Kidney (tissue), 14 donors: Measurements from ENCODE around the gene PRAMEF20. TPM values are rescaled to one million over a fixed set of nuclear protein-coding genes. Genes with fewer than 3 reads are reported as not detected.
"Not testable (repeated sequence)": the region's sequence is repeated elsewhere in the genome, so short reads cannot be mapped to it uniquely, and the experiment has no call there.

ENCODE experiments used
- DNase-seq, 5 donors: peaks; one replicate each; pipeline ENCODE4 v3.0.0-alpha.2; 2013 to 2020
- FAIRE-seq: peaks from 2 replicates; lab custom pipeline; 2012; peaks lifted over from hg19 to GRCh38; lab: Jason Lieb, UNC
- H3K27ac ChIP-seq, 2 donors: one replicate each; pipeline ENCODE4 v1.7.0; 2013; ENCODE audit warnings: low read depth in 2 of 2, low read length in 2 of 2, inconsistent platforms in 1 of 2
- H3K27me3 ChIP-seq: one replicate; pipeline ENCODE4 v1.7.1; 2013; ENCODE audit warnings: low read length, inconsistent platforms; ENCODE audit not compliant: control insufficient read depth, insufficient read depth
- H3K36me3 ChIP-seq, 3 donors: one replicate each; pipeline versions ENCODE4 v1.7.0 to v1.7.1; 2013; ENCODE audit warnings: low read length in 3 of 3, control low read depth in 1 of 3, inconsistent platforms in 1 of 3; ENCODE audit not compliant: insufficient read depth in 3 of 3, control insufficient read depth in 2 of 3
- H3K4me1 ChIP-seq, 3 donors: one replicate each; pipeline versions ENCODE4 v1.7.0 to v1.7.1; 2013; ENCODE audit warnings: low read length in 3 of 3, inconsistent platforms in 1 of 3, low read depth in 1 of 3; ENCODE audit not compliant: control insufficient read depth in 2 of 3, insufficient read depth in 2 of 3
- H3K4me3 ChIP-seq, 3 donors: one replicate each; pipeline versions ENCODE4 v1.7.0 to v1.8.1; 2013; ENCODE audit warnings: low read length in 3 of 3, control low read depth in 1 of 3, inconsistent platforms in 1 of 3
- H3K9ac ChIP-seq, 3 donors: one replicate each; pipeline versions ENCODE4 v1.7.0 to v1.7.1; 2013; ENCODE audit warnings: low read length in 3 of 3, control low read depth in 1 of 3, inconsistent platforms in 1 of 3
- H3K9me3 ChIP-seq, 3 donors: one replicate each; pipeline versions ENCODE4 v1.7.0 to v1.7.1; 2013; ENCODE audit warnings: low read length in 3 of 3, control low read depth in 1 of 3, inconsistent platforms in 1 of 3; ENCODE audit not compliant: control insufficient read depth in 2 of 3, insufficient read depth in 1 of 3
- intact Hi-C: fragments of 100-400 bp; cut with DNase I; formaldehyde crosslinking; loops from one replicate; pipeline ENCODE4 v1.11.1; 2022
- polyA plus RNA-seq: library from polyadenylated mRNA; stranded (reverse); fragments of 350-450 nt; fragmentation: Illumina TruSeq; extraction: RNeasy Lipid Tissue Mini Kit (QIAGEN cat#74804); gene quantifications from one replicate; pipeline ENCODE4 v1.2.3, GENCODE V29; 2014; ENCODE audit warnings: low read depth, low replicate concordance; ENCODE audit not compliant: insufficient read depth
- total RNA-seq: library from RNA; stranded (reverse); fragmentation: NEBNext Ultra II Directional; extraction: Animal tissue kit (Norgen Biotek cat#: 25700); gene quantifications from one replicate; pipeline ENCODE4 v1.2.1, GENCODE V29; 2021
- TF ChIP-seq, protein P1 (sequence below): IDR thresholded peaks from 3 replicates; pipeline ENCODE4 v1.5.1; 2012; ENCODE audit warnings: mild to moderate bottlenecking, moderate library complexity, borderline replicate concordance; ENCODE audit not compliant: insufficient read depth; ENCODE audit errors: extremely low read depth
- donor health status: control.
- donor health status: control.
- donor health status: control.
- donor health status: control.
- donor health status: control.
- donor health status: DM: yes; HTN: yes; CAD: no.
- donor health status: Normal renal cell carcinoma (clear cell type).

Gene PRAMEF20
- total and polyA plus RNA-seq, 2 donors from 2014 or later = not detected

DNA sequence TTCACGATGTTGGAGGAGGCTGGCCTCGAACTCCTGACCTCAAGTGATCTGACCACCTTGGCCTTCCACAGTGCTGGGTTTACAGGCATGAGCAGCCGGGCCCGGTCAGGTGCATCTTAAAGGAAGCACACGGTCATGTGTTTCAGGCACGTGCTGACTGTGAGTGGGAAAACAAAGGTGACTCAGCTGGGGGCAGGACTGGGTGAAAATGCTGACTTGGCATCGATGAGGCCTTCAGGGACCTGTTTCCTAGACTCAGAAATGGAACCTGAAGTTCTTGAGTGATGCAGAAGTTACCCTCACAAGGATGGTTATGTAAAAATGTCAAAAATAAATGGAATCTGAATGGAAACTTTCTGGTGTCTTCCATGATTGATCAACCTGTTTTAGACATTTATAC, 17.2 kb upstream of the PRAMEF20 start:
- H3K27ac ChIP-seq, FAIRE-seq, H3K27me3 ChIP-seq, H3K9ac ChIP-seq, DNase-seq, H3K4me3 ChIP-seq, H3K9me3 ChIP-seq, H3K36me3 ChIP-seq, intact Hi-C loops, H3K4me1 ChIP-seq: not testable (repeated sequence)

DNA sequence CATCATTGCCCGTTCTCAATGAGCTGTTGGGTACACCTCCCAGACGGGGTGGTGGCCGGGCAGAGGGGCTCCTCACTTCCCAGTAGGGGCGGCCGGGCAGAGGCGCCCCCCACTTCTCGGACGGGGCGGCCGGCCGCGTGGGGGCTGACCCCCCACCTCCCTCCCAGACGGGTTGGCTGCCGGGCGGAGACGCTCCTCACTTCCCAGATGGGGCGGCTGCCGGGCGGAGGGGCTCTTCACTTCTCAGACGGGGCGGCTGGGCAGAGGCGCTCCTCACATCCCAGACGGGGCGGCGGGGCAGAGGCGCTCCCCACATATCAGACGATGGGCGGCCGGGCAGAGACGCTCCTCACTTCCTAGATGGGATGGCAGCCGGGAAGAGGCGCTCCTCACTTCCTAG, 15.5 kb upstream of the PRAMEF20 start:
- H3K27me3 ChIP-seq, FAIRE-seq, H3K4me3 ChIP-seq, H3K9ac ChIP-seq, intact Hi-C loops, H3K27ac ChIP-seq, H3K4me1 ChIP-seq, DNase-seq, H3K9me3 ChIP-seq, H3K36me3 ChIP-seq: not testable (repeated sequence)

DNA sequence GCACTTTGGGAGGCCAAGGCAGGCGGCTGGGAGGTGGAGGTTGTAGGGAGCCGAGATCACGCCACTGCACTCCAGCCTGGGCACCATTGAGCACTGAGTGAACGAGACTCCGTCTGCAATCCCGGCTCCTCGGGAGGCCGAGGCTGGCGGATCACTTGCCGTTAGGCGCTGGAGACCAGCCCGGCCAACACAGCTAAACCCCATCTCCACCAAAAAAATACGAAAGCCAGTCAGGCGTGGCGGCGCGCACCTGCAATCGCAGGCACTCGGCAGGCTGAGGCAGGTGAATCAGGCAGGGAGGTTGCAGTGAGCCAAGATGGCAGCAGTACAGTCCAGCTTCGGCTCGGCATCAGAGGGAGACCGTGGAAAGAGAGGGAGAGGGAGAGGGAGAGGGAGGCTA, 14.9 kb upstream of the PRAMEF20 start:
- H3K9ac ChIP-seq, H3K4me3 ChIP-seq, FAIRE-seq, H3K36me3 ChIP-seq, DNase-seq, H3K4me1 ChIP-seq, H3K27ac ChIP-seq, intact Hi-C loops, H3K27me3 ChIP-seq, H3K9me3 ChIP-seq: not testable (repeated sequence)

DNA sequence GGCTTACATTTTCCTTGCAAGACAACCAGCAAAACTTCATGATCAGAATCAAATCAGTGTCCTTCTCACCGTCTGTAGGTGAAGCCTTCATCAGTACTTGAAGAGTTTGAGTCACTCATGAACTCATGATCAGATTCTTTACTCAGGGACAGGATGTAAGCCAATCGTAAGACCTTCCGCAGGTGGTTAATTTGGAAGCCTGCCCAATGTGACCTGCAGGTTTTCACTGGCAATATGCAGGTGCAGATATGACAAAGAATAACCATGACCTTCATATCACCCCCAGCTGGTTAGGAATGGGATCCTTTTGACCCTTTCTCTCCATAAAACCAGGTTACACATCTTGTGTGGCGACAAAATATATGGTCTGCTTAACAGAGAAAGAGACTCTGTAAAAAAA, 2.4 kb upstream of the PRAMEF20 start:
- intact Hi-C loops = no loop called here
- TF ChIP-seq, protein P1, sequence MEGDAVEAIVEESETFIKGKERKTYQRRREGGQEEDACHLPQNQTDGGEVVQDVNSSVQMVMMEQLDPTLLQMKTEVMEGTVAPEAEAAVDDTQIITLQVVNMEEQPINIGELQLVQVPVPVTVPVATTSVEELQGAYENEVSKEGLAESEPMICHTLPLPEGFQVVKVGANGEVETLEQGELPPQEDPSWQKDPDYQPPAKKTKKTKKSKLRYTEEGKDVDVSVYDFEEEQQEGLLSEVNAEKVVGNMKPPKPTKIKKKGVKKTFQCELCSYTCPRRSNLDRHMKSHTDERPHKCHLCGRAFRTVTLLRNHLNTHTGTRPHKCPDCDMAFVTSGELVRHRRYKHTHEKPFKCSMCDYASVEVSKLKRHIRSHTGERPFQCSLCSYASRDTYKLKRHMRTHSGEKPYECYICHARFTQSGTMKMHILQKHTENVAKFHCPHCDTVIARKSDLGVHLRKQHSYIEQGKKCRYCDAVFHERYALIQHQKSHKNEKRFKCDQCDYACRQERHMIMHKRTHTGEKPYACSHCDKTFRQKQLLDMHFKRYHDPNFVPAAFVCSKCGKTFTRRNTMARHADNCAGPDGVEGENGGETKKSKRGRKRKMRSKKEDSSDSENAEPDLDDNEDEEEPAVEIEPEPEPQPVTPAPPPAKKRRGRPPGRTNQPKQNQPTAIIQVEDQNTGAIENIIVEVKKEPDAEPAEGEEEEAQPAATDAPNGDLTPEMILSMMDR = no peak
- Histone ChIP-seq H3K36me3 (no peaks in the 10 kb centered on the region), H3K4me3 (no peak overlapping the region), H3K9ac (no peak overlapping the region), H3K9me3 (no peaks in the 10 kb centered on the region), H3K27me3 (no peaks in the 10 kb centered on the region), H3K27ac (no peak overlapping the region), H3K4me1 (no peaks in the 10 kb centered on the region)
- FAIRE-seq (no peak), DNase-seq (no peak)

DNA sequence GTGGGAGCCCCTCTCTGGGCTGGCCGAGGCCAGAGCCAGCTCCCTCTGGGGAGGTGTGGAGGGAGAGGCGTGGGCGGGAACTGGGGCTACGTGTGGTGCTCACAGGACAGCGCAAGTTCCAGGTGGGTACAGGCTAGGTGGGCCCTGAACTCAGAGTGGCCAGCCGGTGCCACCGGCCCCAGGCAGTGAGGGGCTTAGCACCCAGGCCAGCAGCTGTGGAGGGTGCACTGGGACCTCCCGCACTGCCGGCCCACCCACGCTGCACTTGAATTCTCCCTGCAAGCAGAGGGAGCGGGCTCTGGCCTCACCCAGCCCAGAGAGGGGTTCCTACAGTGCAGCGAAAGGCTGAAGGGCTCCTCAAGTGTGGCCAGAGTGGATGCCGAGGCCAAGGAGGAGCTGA, 20.2 kb downstream of the PRAMEF20 start:
- TF ChIP-seq, protein P1 = no peak
- H3K9ac ChIP-seq = no peak overlapping the region

More for the DNA sequence above, 20.2 kb downstream of the PRAMEF20 start:
- Histone ChIP-seq H3K27ac (no peak overlapping the region), H3K36me3 (no peaks in the 10 kb centered on the region), H3K4me1 (no peaks in the 10 kb centered on the region), H3K4me3 (no peak overlapping the region), H3K9me3 (no peaks in the 10 kb centered on the region), H3K27me3 (no peaks in the 10 kb centered on the region)
- DNase-seq = no peak
- intact Hi-C loops = no loop called here
- no peak for FAIRE-seq
